Measurements from ENCODE around the gene SCFD2. TPM values are rescaled to one million over a fixed set of nuclear protein-coding genes. Genes with fewer than 3 reads are reported as not detected.

Gene SCFD2
- polyA plus RNA-seq, 1 of the 3 experiments (the other 2 are of a cell fraction) = 14.1 TPM

DNA sequence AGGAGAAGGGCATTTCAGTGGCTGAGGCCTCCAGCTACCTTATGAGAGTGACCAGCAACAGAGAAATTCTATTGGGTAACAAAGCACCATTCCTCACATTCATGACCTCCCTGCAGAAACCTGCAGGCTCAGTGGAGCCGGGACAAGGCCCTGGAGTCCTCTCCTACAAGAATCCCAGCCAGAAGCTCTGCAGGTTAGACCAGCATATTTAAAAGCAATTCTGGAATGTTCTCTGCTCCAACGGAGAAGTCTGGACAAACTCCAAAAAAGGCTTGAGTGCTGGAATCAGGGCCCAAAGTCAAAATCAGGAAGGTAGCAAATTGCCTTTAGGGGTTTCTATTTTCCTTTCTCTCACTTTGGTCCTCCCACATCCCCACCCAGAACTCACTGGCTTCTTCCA, 202.9 kb downstream of the SCFD2 start:
- H3K9me2 ChIP-seq = no peaks in the 10 kb centered on the region
- no peak overlapping the region for H3K4me2 ChIP-seq
- no peak overlapping the region for H3K4me3 ChIP-seq (ENCODE audit: low read depth in 2 of 2, low read length in 1 of 2)
- ChIA-PET POLR2A (no interaction called here), CTCF (no interaction called here)
- no peak overlapping the region for H2AFZ ChIP-seq (ENCODE audit: low read depth)
- no peaks in the 10 kb centered on the region for H3F3A ChIP-seq (replicated peaks; ENCODE audit: insufficient read depth)
- WGBS (ENCODE audit: low lambda C conversion rate) = 100% methylated on average over 1 of the region's 2 CpGs
- H3K27me3 ChIP-seq (ENCODE audit: insufficient read depth) = no peaks in the 10 kb centered on the region
- no peaks in the 10 kb centered on the region for H4K20me1 ChIP-seq (ENCODE audit: insufficient read depth)
- no peaks in the 10 kb centered on the region for H3K9me3 ChIP-seq
- H3K79me2 ChIP-seq (ENCODE audit: insufficient read depth) = no peaks in the 10 kb centered on the region
- no peak overlapping the region for H3K27ac ChIP-seq (ENCODE audit: low read depth in 2 of 2, low read length in 1 of 2)
- H3K4me1 ChIP-seq (ENCODE audit: control insufficient read depth in 1 of 2, insufficient read depth in 2 of 2, low read depth in 1 of 2, low read length in 1 of 2) = no peaks in the 10 kb centered on the region; a peak in 1 of 4 replicates
- H3K36me3 ChIP-seq (replicated peaks in 1 of 2; ENCODE audit: control insufficient read depth in 1 of 2, insufficient read depth in 2 of 2, low read length in 1 of 2) = no peaks in the 10 kb centered on the region
- TF ChIP-seq NFIC (IDR thresholded peaks at IDR 0.05; ENCODE audit: borderline replicate concordance) (no peak), TEAD4 (IDR thresholded peaks at IDR 0.05; ENCODE audit: borderline replicate concordance, insufficient read depth) (no peak), FOXM1 (IDR thresholded peaks at IDR 0.05; ENCODE audit: low read depth) (no peak), YY1 (IDR thresholded peaks at IDR 0.05; ENCODE audit: low read depth) (no peak), EP300 (IDR thresholded peaks at IDR 0.05; ENCODE audit: borderline replicate concordance in 1 of 2, low read depth in 1 of 2, low read length in 1 of 2) (no peak), SIN3A (IDR thresholded peaks at IDR 0.05; ENCODE audit: borderline replicate concordance, low read depth, low read length) (no peak), TCF12 (IDR thresholded peaks at IDR 0.05) (no peak), GATA2 (CRISPR knock-in tag; IDR thresholded peaks at IDR 0.05) (no peak), ELF1 (IDR thresholded peaks at IDR 0.05) (no peak), FOSL2 (IDR thresholded peaks at IDR 0.05; ENCODE audit: borderline replicate concordance, low read depth) (no peak), RFX5 (IDR thresholded peaks at IDR 0.05; ENCODE audit: low read length) (no peak), MEF2A (IDR thresholded peaks at IDR 0.05; ENCODE audit: borderline replicate concordance, low read depth) (no peak), POLR2AphosphoS5 (IDR thresholded peaks at IDR 0.05; ENCODE audit: low read depth, low read length) (no peak), MXI1 (IDR thresholded peaks at IDR 0.05; ENCODE audit: low read depth, low read length) (no peak)
- TF ChIP-seq, protein P1, sequence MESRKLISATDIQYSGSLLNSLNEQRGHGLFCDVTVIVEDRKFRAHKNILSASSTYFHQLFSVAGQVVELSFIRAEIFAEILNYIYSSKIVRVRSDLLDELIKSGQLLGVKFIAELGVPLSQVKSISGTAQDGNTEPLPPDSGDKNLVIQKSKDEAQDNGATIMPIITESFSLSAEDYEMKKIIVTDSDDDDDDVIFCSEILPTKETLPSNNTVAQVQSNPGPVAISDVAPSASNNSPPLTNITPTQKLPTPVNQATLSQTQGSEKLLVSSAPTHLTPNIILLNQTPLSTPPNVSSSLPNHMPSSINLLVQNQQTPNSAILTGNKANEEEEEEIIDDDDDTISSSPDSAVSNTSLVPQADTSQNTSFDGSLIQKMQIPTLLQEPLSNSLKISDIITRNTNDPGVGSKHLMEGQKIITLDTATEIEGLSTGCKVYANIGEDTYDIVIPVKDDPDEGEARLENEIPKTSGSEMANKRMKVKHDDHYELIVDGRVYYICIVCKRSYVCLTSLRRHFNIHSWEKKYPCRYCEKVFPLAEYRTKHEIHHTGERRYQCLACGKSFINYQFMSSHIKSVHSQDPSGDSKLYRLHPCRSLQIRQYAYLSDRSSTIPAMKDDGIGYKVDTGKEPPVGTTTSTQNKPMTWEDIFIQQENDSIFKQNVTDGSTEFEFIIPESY (IDR thresholded peaks at IDR 0.05; ENCODE audit: borderline replicate concordance, low read depth) = no peak
- no peak for DNase-seq
- H3K9ac ChIP-seq = no peak overlapping the region

DNA sequence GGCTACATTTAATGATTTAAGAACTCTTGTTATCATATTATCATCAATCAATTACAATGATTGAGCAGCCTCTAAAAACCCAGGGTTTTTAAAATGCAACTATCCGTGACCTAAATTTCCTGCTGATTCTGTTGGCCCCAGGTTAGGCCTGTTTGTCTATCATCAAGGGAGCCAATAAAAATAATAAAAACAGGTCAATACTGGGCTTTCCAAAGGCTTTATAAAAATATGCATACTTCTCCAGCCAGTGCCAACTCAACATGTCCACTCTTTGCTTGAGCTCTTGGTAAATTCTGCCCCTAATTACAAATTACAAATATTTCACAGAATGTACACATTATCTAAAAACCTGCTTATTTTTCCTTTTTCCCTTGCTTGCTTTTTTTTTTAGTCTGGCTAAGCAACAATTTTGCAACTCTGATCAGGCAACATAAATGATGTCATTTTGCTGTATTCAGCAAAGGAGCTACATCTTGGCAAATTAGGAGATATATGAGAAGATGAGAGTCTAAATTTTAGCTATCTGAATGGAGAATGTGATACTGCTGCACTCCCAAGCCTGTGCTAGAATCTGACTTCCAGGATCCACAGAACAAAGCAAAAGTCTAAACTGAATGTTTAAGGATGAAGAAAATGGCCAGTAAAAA, 204.0 kb downstream of the SCFD2 start:
- no peaks in the 10 kb centered on the region; a peak in 1 of 4 replicates for H3K4me1 ChIP-seq (ENCODE audit: control insufficient read depth in 1 of 2, insufficient read depth in 2 of 2, low read depth in 1 of 2, low read length in 1 of 2)
- POLR2A ChIA-PET = no interaction called here
- CTCF ChIA-PET = no interaction called here

More for the DNA sequence above, 204.0 kb downstream of the SCFD2 start:
- TF ChIP-seq NRF1 (IDR thresholded peaks at IDR 0.05; ENCODE audit: low read depth, low read length) (no peak), SIN3A (IDR thresholded peaks at IDR 0.05; ENCODE audit: borderline replicate concordance, low read depth, low read length) (no peak), FOSL2 (IDR thresholded peaks at IDR 0.05; ENCODE audit: borderline replicate concordance, low read depth) (no peak), NFIC (IDR thresholded peaks at IDR 0.05; ENCODE audit: borderline replicate concordance) (no peak), GATA2 (CRISPR knock-in tag; IDR thresholded peaks at IDR 0.05) (no peak), POLR2AphosphoS5 (IDR thresholded peaks at IDR 0.05; ENCODE audit: low read depth, low read length) (no peak), SMC3 (IDR thresholded peaks at IDR 0.05; ENCODE audit: low read depth, low read length) (no peak), TAF1 (IDR thresholded peaks at IDR 0.05; ENCODE audit: borderline replicate concordance, low read depth, low read length) (no peak)
- TF ChIP-seq, protein P2, sequence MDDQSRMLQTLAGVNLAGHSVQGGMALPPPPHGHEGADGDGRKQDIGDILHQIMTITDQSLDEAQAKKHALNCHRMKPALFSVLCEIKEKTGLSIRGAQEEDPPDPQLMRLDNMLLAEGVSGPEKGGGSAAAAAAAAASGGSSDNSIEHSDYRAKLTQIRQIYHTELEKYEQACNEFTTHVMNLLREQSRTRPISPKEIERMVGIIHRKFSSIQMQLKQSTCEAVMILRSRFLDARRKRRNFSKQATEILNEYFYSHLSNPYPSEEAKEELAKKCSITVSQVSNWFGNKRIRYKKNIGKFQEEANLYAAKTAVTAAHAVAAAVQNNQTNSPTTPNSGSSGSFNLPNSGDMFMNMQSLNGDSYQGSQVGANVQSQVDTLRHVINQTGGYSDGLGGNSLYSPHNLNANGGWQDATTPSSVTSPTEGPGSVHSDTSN (IDR thresholded peaks at IDR 0.05) = no peak
- TF ChIP-seq, protein P3, sequence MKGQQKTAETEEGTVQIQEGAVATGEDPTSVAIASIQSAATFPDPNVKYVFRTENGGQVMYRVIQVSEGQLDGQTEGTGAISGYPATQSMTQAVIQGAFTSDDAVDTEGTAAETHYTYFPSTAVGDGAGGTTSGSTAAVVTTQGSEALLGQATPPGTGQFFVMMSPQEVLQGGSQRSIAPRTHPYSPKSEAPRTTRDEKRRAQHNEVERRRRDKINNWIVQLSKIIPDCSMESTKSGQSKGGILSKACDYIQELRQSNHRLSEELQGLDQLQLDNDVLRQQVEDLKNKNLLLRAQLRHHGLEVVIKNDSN (IDR thresholded peaks at IDR 0.05; ENCODE audit: borderline replicate concordance, low read depth) = no peak
- TF ChIP-seq, protein P4, sequence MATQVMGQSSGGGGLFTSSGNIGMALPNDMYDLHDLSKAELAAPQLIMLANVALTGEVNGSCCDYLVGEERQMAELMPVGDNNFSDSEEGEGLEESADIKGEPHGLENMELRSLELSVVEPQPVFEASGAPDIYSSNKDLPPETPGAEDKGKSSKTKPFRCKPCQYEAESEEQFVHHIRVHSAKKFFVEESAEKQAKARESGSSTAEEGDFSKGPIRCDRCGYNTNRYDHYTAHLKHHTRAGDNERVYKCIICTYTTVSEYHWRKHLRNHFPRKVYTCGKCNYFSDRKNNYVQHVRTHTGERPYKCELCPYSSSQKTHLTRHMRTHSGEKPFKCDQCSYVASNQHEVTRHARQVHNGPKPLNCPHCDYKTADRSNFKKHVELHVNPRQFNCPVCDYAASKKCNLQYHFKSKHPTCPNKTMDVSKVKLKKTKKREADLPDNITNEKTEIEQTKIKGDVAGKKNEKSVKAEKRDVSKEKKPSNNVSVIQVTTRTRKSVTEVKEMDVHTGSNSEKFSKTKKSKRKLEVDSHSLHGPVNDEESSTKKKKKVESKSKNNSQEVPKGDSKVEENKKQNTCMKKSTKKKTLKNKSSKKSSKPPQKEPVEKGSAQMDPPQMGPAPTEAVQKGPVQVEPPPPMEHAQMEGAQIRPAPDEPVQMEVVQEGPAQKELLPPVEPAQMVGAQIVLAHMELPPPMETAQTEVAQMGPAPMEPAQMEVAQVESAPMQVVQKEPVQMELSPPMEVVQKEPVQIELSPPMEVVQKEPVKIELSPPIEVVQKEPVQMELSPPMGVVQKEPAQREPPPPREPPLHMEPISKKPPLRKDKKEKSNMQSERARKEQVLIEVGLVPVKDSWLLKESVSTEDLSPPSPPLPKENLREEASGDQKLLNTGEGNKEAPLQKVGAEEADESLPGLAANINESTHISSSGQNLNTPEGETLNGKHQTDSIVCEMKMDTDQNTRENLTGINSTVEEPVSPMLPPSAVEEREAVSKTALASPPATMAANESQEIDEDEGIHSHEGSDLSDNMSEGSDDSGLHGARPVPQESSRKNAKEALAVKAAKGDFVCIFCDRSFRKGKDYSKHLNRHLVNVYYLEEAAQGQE (IDR thresholded peaks at IDR 0.05; ENCODE audit: low read depth, low read length) = no peak
- H3K79me2 ChIP-seq (ENCODE audit: insufficient read depth) = no peaks in the 10 kb centered on the region
- no peak overlapping the region for H3K9ac ChIP-seq
- H2AFZ ChIP-seq (ENCODE audit: low read depth) = no peak overlapping the region
- no peak overlapping the region for H3K4me2 ChIP-seq
- no peak overlapping the region; a peak in 1 of 4 replicates for H3K27ac ChIP-seq (ENCODE audit: low read depth in 2 of 2, low read length in 1 of 2)
- H3K4me3 ChIP-seq (ENCODE audit: low read depth in 2 of 2, low read length in 1 of 2) = no peak overlapping the region
- no peak for DNase-seq
- H3K27me3 ChIP-seq (ENCODE audit: insufficient read depth) = no peaks in the 10 kb centered on the region
- no peaks in the 10 kb centered on the region for H3K9me2 ChIP-seq
- no peaks in the 10 kb centered on the region for H3K36me3 ChIP-seq (replicated peaks in 1 of 2; ENCODE audit: control insufficient read depth in 1 of 2, insufficient read depth in 2 of 2, low read length in 1 of 2)
- no peaks in the 10 kb centered on the region for H3K9me3 ChIP-seq
- no peaks in the 10 kb centered on the region for H4K20me1 ChIP-seq (ENCODE audit: insufficient read depth)
- WGBS (ENCODE audit: low lambda C conversion rate) = 93% methylated on average over 1 of the region's 1 CpG
- H3F3A ChIP-seq (replicated peaks; ENCODE audit: insufficient read depth) = no peaks in the 10 kb centered on the region
